Activated effector memory CD4-positive, alpha-beta T cell treated with Interleukin-2 at 50 U/mL for 16 hours (primary cell): ENCODE measurements around the gene MIP.
"Not testable (repeated sequence)": the region's sequence is repeated elsewhere in the genome, so short reads cannot be mapped to it uniquely, and the experiment has no call there.

ENCODE experiments used
- DNase-seq: peaks from one replicate; pipeline ENCODE4 v3.0.0-alpha.2; 2020

Gene MIP

DNA sequence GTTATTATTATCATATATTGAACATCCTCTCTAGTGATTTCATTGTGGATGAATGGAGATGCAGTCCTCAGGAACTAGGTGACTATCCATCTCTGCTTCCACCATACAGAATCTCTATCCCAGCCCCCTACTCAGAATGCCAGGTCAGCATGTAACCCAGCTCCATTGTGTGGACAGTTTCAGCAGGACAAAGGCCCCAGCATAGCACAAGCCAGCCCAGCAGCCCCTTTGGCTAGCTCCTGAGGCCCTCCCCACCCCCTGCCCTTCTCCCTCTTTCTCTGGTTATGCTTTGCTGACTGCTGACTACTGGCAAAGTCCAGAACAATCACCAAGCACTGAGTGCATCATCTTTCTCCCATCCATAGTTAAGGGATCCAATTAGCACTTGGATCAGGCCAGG, 8.1 kb upstream of the MIP start:
- no peak for DNase-seq

- no peak for DNase-seq
These were observed 7.0 kb upstream of the MIP start for GRCh38 chr12:56461235-56462159.

DNA sequence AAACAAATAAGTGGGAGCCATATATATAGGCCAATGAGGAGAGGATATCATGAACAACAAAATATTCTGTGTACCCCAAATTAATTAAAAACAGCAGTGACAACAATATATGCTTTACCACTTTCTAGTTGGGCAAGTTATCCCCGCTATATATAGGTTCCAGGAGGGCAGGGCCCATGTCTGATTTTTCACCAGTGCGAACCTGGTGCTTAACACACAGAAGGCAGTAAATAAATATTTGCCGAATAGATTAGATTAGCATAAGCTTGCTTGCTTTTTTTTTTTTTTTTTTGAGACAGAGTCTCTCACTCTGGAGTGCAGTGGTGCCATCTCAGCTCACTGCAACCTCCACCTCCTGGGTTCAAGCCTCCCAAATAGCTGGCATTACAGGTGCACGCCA, 3.4 kb upstream of the MIP start:
- DNase-seq: no peak

DNA sequence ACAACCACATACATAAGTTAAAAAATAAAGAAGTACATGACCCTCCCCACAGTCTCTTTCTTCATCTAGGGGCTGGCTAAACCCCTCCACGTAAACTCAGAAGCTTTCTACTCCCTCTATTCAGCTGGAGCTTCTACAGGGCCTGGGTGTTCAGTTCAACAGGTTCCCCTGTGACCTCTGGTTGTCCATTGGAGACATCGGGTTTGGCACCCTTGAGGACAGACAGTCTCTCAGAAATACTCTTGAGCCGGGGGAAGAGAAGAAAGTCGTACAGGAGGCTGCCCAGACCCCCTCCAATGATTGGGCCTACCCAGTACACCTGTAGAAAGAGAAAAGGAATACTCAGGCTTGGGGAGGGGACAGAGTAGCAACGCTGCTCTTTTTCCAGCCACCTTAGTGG, 3.3 kb downstream of the MIP start:
- DNase-seq: no peak

GRCh38 chr12:56450241-56450640, 4.2 kb downstream of the MIP start:
- DNase-seq: no peak

DNA sequence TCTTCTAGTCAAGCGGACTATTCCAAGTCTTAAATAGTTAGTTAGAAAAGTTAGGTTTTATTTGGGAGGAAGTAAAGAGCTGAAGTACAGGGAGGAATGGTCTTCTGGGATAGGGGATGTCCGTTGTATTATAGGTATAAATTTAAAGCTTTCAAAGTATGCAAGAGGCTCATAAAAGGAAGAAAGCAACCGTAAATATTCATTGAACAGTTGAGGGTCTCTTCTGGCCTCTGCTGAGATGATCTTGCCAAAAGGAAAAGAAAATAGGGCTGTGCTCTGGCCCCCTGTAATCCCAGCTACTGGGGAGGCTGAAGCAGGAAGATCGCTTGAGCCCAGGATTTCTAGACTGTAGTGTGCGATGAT, 4.9 kb downstream of the MIP start:
- no peak for DNase-seq

DNA sequence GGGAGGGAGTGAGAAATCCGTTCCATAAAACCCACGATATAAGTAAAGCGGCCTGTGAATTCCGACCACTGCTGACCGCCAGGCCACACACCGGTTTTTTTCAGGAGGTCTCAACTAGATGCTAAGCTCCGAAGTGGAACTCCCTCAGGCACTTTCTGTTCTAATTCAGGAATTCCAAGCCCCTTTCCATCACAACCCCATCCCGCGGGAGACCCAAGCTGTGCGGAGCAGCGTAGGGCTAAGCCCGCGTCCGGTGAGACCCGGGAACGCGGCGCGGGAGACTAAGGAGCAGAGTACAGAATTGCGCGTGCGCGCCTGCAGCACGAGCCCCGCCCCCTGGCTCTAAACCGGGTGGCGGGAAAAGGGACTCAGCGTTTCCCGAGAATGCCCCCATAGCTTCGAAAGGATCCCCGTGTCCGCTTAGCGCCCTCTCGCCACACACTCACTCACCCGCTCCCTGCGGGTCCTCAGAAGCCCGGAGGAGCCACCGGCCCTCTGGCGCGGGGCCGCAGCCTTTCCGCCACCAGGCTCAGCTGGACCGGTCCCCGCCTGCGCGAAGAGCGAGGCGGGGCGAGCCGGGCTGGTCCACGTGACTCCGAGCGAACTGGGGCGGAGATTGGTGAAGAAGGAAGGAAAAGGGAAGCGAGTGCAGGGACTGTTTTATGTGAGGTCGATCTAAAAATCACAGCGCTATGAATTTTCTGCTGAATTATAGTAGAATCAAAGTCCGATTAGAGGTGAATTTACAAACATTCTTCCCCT, 5.4 kb downstream of the MIP start, which contains the start of gene TIMELESS:
TSS of gene TIMELESS (minus strand) at position 567 of the 762 bp plus-strand sequence. CDS start 15,256 bp downstream, outside the sequence.
- peak; percentile 83 for DNase-seq

DNA sequence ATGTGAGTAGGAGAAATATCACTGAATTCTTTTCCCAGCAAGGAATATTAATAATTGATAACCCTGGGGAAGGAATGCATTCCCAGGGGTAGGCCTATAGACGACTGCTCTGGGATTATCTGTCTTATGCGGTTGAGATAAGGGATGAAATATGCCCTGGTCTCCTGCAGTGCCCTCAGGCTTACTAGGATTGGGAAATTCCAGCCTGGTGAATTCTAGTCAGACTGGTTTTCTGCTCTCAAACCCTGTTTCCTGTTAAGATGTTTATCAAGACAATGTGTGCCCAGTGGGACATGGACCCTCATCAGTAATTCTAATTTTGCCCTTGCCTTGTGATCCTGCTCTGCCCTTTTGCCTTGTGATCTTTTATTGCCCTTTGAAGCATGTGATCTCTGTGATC, 11.2 kb downstream of the MIP start:
- DNase-seq: not testable (repeated sequence)

GRCh38 chr12:56437430-56438176, 16.9 kb downstream of the MIP start:
- no peak for DNase-seq

- no peak for DNase-seq
These were observed 19.6 kb downstream of the MIP start for GRCh38 chr12:56434828-56435227.

GRCh38 chr12:56431850-56432249, 22.6 kb downstream of the MIP start:
- DNase-seq: no peak

GRCh38 chr12:56431288-56431687, 23.2 kb downstream of the MIP start:
- no peak for DNase-seq

- no peak for DNase-seq
These were observed 28.5 kb downstream of the MIP start for GRCh38 chr12:56425940-56426438.

- no peak for DNase-seq
These were observed 29.3 kb downstream of the MIP start for GRCh38 chr12:56425193-56425592.

DNA sequence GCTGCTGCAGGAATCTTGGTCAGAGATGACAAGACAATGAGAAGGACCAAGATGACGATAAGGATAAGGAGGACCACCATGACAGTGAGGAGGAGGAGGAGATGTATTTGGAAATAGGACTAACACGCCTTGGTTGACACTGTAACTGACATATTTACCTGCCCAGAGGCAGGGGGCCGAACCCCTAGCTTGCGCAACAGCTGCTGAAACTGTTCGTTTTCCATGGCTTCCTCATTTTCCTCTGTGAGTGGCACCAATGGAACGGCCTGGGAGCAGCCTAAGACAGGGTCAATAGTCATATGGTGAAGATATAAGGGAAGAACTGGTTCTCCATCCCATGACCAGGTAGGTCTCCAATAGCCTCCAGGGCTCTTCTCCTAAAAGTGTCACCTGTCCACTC, 34.0 kb downstream of the MIP start:
- no peak for DNase-seq

DNA sequence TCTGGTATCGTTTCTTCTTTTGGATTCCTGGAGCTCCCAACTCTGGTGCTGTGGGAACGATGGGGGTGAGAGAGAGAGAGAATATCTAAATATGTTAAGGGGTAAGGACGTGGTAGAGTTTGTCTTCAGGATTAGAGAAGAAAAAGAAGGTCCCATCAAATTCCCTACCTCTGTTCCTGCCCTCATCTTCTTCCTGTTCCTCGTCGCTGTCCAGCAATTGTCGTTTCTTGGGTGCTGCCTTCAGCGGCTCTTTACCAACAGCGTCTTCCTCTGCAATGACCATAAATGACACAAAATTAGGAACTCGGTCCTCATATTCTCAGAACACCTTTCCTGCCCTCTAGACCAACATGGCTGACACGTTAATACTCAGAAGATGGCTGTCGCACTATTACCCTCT, 36.7 kb downstream of the MIP start:
- DNase-seq: no peak

GRCh38 chr12:56414401-56414800, 40.1 kb downstream of the MIP start:
- DNase-seq: no peak

- no peak for DNase-seq
These were observed 41.1 kb downstream of the MIP start for GRCh38 chr12:56413392-56413791.

GRCh38 chr12:56411781-56412639, 42.4 kb downstream of the MIP start:
- no peak for DNase-seq

- no peak for DNase-seq
These were observed 43.7 kb downstream of the MIP start for GRCh38 chr12:56410768-56411167.

DNA sequence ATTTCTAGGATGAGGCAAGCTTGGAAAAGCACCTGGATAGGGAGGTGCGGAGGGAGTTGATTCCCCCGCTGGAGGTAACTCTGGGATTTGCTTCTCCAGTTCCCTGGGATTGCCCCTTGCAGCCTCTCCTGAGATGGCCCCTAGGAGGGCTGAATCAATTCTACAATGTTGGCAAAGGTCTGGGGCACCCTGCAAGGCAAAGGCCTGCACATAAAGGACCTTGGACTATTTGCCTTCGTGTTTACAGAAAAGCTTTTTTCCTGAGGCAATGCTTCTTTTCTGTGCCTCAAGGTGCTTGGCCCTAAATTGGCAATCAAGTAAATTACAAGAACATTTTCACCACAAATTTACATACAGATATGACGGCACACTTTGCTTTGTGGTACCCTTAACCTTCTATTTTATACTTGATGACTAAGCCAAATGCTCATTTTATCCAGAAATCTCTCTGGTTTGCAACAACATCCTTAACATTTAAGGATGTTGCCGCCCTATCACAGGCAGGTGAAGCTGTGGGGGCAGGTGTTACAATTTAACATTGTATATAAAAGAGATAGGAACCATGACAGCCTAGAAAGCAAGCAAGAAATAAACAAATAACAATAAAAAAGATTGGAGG, 45.5 kb downstream of the MIP start:
- no peak for DNase-seq

DNA sequence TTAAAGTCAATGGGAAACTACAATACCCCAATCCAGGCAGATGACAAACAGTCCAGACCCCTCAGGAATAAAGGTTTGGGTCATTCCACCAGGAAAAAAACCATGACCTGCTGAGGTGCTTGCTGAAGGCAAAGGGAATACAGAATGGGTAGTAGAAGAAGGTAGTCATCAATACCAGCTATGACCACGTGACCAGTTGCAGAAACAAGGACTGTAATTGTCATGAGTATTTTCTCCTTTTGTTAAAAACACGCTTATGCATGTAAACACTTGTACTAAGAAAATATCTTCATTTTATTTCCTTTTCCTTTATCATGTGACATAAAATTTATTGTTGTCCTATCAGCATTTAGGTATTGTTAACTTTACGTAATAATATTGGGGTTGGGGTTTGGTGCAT, 50.2 kb downstream of the MIP start:
- not testable (repeated sequence) for DNase-seq
